DND-41 (cell line): ENCODE results near the gene SH3BP5.

Source experiments
- ATAC-seq: fragments of 200-7000 bp; cut with Tn5 transposase; 3 replicates; pipeline ENCODE4 v1.9.1; 2021; ENCODE audit warnings: low read depth; ENCODE audit not compliant: insufficient read depth
- DNase-seq: peaks from one replicate; pipeline ENCODE4 v3.0.0-alpha.2; 2020
- H2AFZ ChIP-seq: 2 replicates; pipeline ENCODE4 v1.6.0; 2012; ENCODE audit warnings: low read depth, low read length
- H3K27ac ChIP-seq: 2 replicates; pipeline ENCODE4 v1.5.1; 2012; ENCODE audit warnings: low read length, inconsistent platforms
- H3K27me3 ChIP-seq: fragments of 200-600 bp; sonication (generic); 2 replicates; pipeline ENCODE4 v1.6.0; 2012; ENCODE audit warnings: low read length, mild to moderate bottlenecking, inconsistent platforms; ENCODE audit not compliant: insufficient read depth, poor library complexity
- H3K36me3 ChIP-seq: 2 replicates; pipeline ENCODE4 v1.5.1; 2012; ENCODE audit warnings: low read length, inconsistent platforms; ENCODE audit not compliant: insufficient read depth
- H3K4me1 ChIP-seq: 2 replicates; pipeline ENCODE4 v1.5.1; 2012; ENCODE audit warnings: mild to moderate bottlenecking, low read length; ENCODE audit not compliant: insufficient read depth
- H3K4me2 ChIP-seq: 2 replicates; pipeline ENCODE4 v1.6.0; 2012; ENCODE audit warnings: mild to moderate bottlenecking, moderate library complexity, low read length, inconsistent platforms; ENCODE audit not compliant: insufficient read depth
- H3K4me3 ChIP-seq, 2 experiments: fragments of 200-600 bp in 1 of 2; shearing (Covaris generic) in 1 of 2; 2 replicates each; pipeline ENCODE4 v1.5.1; 2012 to 2016; ENCODE audit warnings: inconsistent platforms in 2 of 2, low read length in 2 of 2, mild to moderate bottlenecking in 2 of 2, low read depth in 1 of 2, moderate library complexity in 1 of 2
- H3K79me2 ChIP-seq: 2 replicates; pipeline ENCODE4 v1.6.0; 2012; ENCODE audit warnings: low read length, inconsistent platforms; ENCODE audit not compliant: insufficient read depth
- H3K9ac ChIP-seq: 2 replicates; pipeline ENCODE4 v1.6.0; 2012; ENCODE audit warnings: low read depth, mild to moderate bottlenecking, inconsistent platforms, low read length, moderate library complexity
- H3K9me3 ChIP-seq: 2 replicates; pipeline ENCODE4 v1.5.1; 2012; ENCODE audit warnings: low read length, moderate library complexity, mild to moderate bottlenecking, inconsistent platforms; ENCODE audit not compliant: insufficient read depth, severe bottlenecking
- H4K20me1 ChIP-seq: 2 replicates; pipeline ENCODE4 v1.6.0; 2012; ENCODE audit warnings: low read length; ENCODE audit not compliant: insufficient read depth
- EZH2 ChIP-seq: IDR thresholded peaks from 3 replicates; pipeline ENCODE4 v1.6.1; 2012; ENCODE audit warnings: borderline replicate concordance, low read depth, mild to moderate bottlenecking, moderate library complexity, low read length, inconsistent platforms; ENCODE audit not compliant: severe bottlenecking
- TF ChIP-seq, protein P1 (sequence below): IDR thresholded peaks from 2 replicates; pipeline ENCODE4 v1.5.1; 2012; ENCODE audit warnings: borderline replicate concordance, low read length, moderate library complexity, mild to moderate bottlenecking; ENCODE audit not compliant: poor library complexity, severe bottlenecking; ENCODE audit errors: extremely low read depth

Gene SH3BP5, protein sequence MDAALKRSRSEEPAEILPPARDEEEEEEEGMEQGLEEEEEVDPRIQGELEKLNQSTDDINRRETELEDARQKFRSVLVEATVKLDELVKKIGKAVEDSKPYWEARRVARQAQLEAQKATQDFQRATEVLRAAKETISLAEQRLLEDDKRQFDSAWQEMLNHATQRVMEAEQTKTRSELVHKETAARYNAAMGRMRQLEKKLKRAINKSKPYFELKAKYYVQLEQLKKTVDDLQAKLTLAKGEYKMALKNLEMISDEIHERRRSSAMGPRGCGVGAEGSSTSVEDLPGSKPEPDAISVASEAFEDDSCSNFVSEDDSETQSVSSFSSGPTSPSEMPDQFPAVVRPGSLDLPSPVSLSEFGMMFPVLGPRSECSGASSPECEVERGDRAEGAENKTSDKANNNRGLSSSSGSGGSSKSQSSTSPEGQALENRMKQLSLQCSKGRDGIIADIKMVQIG

DNA sequence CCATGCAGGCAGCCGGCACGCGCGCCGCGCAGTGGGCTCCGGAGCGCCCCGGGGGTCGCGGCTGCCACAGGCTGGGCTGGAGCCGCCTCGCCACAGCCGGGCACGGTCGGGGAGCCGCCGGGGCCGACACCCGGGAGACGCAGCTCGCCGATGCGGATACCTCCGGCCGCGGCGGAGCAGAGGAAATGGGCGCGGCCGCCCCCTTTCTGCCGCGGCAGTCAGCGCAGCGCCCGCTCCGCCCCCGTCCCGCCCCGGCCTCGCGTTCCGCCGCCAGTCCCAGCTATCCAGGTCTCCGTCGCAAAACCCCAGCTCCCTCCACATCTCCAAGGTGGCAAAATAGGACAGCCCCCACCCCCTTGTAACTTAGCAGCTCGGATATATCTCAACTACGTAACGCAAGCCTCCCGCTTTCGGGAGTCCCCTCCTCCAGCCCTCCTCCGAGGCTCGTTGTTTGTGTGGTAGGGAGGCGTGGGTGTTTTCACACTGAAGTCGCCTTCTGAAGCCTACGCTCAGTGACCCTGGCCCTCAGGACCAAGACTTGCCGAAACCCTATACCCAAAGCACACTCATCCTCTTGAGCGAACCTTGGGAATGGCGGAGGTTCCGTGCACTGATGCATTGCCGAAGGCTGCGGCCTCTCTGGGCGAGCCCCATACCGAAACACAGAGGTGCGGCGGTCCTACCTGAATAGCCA, at the start of gene SH3BP5:
SH3BP5 (minus strand) TSS at position 182 of the 694 bp plus-strand sequence; CDS start at position 4, 178 bp downstream.
- no peaks in the 10 kb centered on the region for H4K20me1 ChIP-seq
- peaks cover 61% of the 10 kb centered on the region for H3K4me1 ChIP-seq

DNA sequence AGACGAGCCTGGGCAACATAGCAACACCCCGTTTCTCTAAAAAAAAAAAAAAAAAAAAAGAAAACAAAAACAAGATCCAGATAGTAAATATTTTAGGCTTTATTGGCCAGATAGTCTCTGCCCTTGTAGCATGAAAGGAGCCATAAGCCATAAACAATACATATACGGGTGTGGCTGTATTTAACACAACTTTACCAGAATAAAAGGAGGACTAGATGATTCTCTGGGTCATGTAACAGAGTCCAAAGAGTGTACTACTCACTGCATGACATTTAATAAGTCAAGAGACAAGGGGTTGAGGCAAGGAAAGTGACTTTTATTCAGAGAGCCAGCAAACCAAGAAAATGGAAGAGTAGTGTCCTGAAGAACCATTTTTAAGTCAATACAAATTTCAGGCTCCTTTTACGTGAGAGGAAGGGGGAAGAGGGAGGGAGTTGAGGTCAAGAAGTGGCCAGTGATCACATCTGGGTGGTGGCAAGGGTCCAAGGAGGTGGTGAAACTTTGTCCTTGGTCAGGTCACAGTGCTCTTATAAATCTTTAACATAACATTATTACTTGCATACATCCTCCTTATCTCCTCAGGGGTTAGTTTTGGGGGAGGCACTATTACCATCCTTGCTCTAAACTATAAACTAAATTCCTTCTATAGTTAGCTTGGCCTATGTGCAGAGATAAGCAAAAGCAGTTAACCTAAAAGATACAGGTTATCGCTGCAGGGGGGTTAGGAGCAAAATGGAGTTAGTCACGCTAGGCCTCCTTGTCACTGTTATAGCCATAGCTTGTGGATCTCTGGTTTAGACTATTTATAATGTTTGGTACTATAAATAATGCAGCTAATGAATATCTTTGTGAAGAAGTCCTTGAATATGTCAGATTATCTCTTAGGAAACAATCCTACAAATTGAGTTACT, 48.8 kb upstream of the SH3BP5 start:
- no peaks in the 10 kb centered on the region for H4K20me1 ChIP-seq
- no peak overlapping the region for H3K4me2 ChIP-seq
- H3K4me3 ChIP-seq: no peak overlapping the region
- TF ChIP-seq, protein P1, sequence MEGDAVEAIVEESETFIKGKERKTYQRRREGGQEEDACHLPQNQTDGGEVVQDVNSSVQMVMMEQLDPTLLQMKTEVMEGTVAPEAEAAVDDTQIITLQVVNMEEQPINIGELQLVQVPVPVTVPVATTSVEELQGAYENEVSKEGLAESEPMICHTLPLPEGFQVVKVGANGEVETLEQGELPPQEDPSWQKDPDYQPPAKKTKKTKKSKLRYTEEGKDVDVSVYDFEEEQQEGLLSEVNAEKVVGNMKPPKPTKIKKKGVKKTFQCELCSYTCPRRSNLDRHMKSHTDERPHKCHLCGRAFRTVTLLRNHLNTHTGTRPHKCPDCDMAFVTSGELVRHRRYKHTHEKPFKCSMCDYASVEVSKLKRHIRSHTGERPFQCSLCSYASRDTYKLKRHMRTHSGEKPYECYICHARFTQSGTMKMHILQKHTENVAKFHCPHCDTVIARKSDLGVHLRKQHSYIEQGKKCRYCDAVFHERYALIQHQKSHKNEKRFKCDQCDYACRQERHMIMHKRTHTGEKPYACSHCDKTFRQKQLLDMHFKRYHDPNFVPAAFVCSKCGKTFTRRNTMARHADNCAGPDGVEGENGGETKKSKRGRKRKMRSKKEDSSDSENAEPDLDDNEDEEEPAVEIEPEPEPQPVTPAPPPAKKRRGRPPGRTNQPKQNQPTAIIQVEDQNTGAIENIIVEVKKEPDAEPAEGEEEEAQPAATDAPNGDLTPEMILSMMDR: no peak
- TF ChIP-seq EZH2: no peak
- H3K9ac ChIP-seq: no peak overlapping the region
- H3K27ac ChIP-seq: no peak overlapping the region
- no peaks in the 10 kb centered on the region for H3K79me2 ChIP-seq
- H2AFZ ChIP-seq: no peak overlapping the region
- ATAC-seq: no peak
- peaks cover 3% of the 10 kb centered on the region for H3K9me3 ChIP-seq
- H3K4me1 ChIP-seq: peaks cover 7% of the 10 kb centered on the region
- no peaks in the 10 kb centered on the region for H3K36me3 ChIP-seq
- no peak for DNase-seq
- H3K27me3 ChIP-seq: no peaks in the 10 kb centered on the region

More for the DNA sequence above, at the start of gene SH3BP5:
- Histone ChIP-seq H3K4me2 (peak within 1 kb of the TSS; percentile 98), H3K36me3 (peaks cover 17% of the 10 kb centered on the region; the same call in 1 of the 2 replicates), H2AFZ (peak within 1 kb of the TSS; percentile 66), H3K27ac (peak within 1 kb of the TSS; percentile 58), H3K27me3 (peaks cover 11% of the 10 kb centered on the region), H3K4me3 (peak within 1 kb of the TSS; percentile 72 to 96), H3K9me3 (no peaks in the 10 kb centered on the region), H3K9ac (peak within 1 kb of the TSS; percentile 77), H3K79me2 (peaks cover 29% of the 10 kb centered on the region)
- DNase-seq (peak; percentile 77), ATAC-seq (peak; percentile 83)
- TF ChIP-seq EZH2: no peak
- TF ChIP-seq, protein P1: peak; percentile 77

DNA sequence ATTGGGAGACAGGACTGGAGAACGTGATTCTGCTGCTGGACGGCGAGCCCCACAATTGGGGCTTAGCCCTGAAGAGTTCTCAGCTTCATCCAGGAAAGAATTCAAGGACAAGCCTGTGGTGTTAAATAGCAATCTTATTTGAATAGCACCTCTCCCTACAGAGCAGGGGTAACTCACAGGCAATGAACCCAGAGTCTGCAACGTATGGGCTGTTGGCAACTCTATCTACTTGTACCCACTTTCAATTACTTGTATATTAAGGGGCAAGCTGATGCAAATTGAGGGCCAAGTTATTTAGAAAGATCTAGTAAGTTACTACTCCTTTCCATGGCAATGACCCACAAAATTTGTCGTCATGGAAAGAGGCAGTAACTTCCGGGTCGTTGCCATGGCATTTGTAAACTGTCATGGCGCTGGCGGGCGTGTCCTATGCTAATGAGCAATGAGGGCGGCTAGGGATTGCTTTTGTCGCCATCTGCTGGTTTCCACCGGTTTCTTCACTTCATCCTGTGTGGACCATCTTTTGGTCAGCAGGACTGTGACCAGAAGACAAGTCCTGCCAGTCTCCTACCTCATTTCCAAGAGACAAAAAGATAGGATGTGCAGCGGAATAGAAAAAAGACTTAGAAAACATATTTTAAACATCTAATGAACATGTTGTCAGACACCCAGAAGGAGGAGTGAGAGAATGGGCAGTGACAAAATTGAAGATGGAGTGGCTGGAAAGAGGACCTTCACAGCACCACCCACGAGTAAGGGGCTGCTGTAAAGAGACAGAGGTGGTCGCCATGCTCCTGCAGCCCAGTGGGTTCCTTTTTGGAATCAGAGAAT, 45.8 kb upstream of the SH3BP5 start:
- TF ChIP-seq, protein P1: peak; percentile 91
- no peak for TF ChIP-seq EZH2
- ATAC-seq: peak; percentile 96
- H3K27ac ChIP-seq: peak overlapping the region; percentile 41
- no peaks in the 10 kb centered on the region for H3K79me2 ChIP-seq
- no peaks in the 10 kb centered on the region for H4K20me1 ChIP-seq
- peaks cover 7% of the 10 kb centered on the region for H3K4me1 ChIP-seq
- DNase-seq: peak; percentile 94
- H3K27me3 ChIP-seq: no peaks in the 10 kb centered on the region
- H3K4me2 ChIP-seq: peak overlapping the region; percentile 61
- no peak overlapping the region for H3K9ac ChIP-seq
- H3K4me3 ChIP-seq: peak overlapping the region in 1 of 2 experiments; percentile 38; a peak in 2 of 4 replicates
- no peaks in the 10 kb centered on the region for H3K36me3 ChIP-seq
- H3K9me3 ChIP-seq: no peaks in the 10 kb centered on the region
- H2AFZ ChIP-seq: peak overlapping the region; percentile 67
